CD4-positive, alpha-beta T cell treated with Interleukin-21 for 1 hour (primary cell): ENCODE data around the gene AP5Z1.
A peak's percentile ranks its signal among the peaks of the same experiment; 100 is the strongest.

ENCODE experiments used
- DNase-seq: peaks from one replicate; pipeline ENCODE4 v3.0.0-alpha.2; 2020

Gene AP5Z1

DNA sequence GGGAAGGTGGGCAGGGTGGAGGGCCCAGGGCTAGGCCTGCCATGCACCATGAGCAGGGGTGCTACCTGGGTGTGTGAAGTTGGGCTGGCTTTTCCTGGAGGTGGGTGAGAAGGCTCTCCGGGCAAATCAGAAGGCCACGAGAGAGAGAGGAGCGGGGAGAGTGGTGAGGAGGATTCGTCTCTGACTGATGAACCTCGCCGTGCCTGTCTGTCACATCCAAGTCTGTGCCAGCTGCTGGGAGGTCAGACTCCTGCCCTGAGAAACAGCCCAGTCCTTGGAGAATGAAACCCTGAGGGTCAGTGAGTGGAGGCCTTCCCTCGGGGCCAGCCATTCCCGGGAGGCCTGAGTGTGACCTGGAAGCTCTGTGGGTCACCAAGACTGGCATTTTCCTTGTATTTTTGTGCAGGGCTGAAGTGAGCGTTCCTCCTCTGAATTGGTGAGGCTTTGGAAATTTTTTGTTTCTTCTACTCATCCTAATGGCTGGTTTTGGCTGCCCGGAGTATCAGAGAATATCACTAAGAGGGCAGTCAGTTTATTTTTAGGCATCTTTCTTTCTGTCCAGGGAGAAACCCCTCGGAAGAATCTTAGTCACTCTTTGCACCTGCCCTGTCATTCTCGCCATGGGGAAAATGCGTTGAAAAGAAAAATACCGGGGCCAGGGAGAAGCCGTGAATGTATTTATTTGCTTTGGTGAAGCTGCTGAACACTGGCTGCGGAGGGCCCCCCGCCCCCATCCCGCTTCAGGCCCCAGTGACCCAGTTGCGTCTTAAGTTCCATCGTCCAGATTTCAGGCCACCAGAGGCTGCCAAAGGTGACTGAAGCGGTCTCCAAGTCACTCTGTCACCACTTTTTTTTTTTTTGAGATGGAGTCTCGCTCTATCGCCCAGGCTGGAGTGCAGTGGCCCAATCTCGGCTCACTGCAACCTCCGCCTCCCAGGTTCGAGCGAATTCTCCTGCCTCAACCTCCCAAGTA, 6.5 kb upstream of the AP5Z1 start:
- DNase-seq = no peak

DNA sequence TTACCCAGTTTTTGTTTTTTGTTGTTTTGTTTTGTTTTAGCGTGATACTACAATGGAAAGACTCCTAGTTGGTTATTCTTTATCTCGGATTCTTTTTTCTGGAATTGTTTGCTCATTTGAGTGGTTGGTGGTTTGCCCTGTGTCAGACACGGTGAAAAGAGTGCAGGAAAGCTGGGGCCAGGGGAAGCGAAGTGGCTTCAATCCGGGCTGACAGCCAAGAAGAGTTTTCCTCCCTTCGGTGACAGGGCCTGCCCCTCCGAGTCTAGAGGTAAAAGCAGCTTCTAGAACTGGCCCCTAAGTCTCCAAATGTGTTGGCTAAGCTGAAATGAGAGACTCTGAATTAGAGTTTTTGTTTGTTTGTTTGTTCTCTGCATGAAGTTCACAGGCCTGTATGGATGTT, 5.7 kb upstream of the AP5Z1 start:
- DNase-seq = no peak

DNA sequence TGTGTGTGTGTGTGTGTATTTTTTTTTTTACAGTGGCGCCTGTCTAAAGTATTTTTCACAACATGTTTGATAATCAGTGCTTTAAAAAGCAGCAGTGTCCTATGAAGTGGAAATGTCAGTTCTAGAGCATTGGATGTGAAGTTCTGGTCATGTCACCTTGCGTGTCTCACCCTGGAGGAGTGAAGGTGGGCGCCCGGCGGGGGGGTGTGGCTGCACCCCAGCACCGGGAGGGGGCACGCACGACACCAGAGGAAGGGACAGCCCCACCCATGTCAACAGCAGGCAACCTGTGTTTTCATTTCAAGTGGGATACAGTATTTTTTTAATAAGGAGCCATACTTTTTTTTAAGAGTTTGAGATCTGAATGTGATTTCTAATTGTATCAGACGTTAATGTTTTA, 4.5 kb upstream of the AP5Z1 start:
- DNase-seq = no peak

DNA sequence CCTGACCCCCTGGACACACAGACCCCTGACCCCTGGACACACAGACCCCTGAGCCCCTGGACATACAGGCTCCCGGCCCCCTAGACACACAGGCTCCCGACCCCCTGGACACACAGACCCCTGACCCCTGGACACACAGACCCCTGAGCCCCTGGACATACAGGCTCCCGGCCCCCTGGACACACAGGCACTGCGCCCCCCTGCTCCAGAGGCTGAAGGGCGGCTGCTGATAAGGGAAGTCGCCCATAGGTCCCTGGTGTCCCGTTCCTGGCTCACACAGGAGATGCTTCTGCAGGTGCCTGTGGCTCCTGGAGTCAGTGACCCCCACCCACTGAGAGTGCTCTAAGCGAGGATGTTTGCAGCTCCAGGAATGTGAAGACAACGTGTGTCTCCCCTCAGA, 3.7 kb upstream of the AP5Z1 start:
- no peak for DNase-seq

DNA sequence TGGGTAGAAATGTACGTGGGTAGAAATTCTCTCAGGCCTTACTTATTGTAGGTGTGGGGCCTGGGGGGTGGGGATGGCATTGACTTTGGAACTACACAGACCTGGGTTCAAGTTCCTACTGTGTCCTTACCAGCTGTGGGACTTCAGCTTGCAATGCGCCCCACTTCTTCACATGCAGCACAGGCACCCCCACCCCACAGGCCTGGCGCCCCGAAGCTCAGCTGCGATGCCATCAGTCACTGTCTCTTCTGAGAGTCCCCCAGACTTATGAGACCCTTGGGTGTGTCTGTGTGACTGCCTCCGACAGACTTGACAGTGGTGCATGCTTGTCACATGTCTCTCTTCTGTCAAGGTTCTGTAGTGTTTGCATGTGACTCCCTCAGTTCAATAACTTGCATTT, 3.1 kb upstream of the AP5Z1 start:
- DNase-seq = no peak

DNA sequence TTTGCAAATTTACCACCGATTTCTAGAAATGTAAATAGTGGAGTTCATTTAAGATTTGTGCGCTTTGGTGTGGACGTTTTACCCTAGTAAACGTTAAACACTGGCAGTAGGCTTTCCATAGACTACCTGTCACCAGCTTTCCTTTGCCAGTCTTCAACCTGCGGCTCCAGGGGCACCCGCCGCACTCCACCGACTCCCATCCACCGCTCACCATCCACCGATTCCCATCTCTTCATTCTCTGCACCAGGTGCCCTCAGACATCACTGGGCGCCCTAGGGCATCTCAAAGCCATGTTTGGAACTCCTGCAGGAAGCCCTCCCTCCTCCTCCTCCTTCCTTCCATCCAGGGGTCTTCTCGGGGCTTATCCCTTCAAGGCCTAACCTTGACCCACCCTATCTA, 1.4 kb upstream of the AP5Z1 start:
- DNase-seq = no peak

DNA sequence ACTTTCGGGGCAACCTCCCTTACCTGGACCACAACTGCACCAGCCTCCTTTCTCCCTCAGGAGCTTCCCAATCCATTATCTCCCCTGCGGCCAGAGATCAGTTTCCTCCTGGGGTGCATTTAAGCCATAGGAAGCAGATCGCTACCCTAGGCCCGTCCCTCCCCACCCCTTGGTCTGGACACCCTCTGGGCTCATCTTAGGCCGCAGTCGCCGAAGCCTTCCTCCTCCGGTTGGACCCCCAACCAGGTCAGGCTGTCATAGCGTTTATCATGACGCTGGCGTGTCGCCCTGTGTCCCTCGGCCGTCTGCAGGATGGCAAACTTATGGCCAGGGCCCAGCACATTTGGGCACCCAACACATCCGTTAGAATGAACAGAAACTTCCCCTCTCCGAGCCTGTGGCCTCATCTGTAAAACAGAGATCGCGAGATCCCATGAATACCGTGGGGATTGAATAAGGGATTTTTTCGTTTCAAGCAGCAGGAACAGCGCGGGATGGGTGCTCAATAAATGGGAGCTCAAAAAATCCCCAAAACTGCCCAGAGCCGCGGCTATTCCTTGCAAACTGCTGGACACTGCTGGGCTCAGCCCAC, 669 bp upstream of the AP5Z1 start:
- DNase-seq = no peak

DNA sequence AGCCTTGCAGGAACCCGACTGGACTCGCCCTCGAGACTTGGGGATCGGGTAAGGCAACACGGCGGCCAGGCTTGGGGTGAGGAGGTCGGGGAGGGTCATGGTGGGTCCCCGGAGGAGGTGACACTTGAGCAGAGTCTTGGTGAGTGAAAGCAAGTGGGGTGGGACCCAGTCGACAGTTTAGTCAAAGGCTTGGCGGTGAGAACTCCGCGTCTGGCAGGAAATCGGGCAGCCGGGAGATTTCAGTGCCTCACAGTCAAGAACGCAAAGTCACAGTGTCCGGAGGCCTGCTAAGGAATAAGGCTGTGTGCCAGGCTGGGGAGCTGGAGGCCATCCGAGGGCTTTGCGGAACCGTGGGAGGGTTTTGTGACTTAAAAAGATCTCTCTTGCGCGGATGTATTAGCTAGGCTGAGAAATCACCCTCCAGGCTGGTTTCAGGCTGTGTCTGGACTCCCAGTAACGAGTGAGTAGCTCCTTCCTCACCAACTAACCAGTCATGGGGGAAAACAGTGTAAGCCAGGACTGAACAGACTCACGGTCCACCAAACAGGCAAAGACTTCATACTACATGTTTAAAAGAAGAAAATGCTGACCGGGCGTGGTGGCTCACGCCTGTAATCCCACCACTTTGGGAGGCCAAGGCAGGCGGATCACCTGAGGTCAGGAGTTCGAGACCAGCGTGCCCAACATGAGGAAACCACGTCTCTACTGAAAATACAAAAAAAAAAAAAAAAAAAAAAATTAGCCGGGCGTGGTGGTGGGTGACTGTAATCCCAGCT, 613 bp downstream of the AP5Z1 start:
- DNase-seq = peak; percentile 55

DNA sequence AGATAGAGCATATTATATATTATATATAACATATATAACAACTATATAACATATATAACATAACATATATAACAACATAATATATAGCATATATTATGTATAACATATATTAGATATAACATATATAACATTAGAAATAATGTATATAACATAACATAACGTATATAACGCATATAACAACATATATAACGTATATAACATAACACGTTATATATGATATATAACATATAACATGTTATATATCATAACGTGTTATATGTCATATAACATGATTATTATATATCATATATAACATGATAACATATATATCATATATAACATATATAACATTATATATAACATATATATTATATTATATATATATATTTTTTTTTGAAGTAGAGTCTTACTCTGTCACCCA, 3.7 kb downstream of the AP5Z1 start:
- DNase-seq = no peak

DNA sequence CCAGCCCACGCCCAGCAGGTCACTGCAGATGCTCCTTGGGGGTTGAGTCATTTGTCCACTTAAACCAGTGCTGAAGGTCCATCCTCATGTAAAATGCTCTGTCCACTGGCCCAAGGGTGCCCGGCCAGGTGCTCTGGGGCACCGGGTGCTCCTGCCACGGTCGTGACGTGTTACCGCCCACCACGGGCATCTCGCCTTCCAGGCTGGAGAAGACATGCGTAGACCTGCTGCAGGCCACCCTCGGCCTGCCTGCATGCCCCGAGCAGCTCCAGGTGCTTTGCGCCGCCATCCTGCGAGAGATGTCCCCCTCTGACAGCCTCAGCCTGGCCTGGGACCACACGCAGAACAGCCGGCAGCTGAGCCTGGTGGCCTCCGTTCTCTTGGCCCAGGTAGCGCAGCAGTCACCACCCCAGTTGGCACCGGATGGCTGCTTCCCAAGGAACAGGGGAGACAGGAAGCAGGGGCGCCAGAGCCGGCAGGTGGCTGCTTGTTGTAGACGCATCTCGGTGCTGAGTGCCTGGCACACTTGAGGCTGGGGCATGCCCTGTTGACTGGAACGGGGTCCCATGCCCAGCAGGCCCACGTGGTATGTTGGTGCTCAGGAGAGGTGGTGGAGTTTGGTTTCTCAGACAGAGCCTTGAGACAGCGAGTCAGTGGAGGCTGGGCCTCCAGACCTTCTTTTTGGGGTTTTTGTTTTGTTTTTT, 6.1 kb downstream of the AP5Z1 start:
- no peak for DNase-seq

DNA sequence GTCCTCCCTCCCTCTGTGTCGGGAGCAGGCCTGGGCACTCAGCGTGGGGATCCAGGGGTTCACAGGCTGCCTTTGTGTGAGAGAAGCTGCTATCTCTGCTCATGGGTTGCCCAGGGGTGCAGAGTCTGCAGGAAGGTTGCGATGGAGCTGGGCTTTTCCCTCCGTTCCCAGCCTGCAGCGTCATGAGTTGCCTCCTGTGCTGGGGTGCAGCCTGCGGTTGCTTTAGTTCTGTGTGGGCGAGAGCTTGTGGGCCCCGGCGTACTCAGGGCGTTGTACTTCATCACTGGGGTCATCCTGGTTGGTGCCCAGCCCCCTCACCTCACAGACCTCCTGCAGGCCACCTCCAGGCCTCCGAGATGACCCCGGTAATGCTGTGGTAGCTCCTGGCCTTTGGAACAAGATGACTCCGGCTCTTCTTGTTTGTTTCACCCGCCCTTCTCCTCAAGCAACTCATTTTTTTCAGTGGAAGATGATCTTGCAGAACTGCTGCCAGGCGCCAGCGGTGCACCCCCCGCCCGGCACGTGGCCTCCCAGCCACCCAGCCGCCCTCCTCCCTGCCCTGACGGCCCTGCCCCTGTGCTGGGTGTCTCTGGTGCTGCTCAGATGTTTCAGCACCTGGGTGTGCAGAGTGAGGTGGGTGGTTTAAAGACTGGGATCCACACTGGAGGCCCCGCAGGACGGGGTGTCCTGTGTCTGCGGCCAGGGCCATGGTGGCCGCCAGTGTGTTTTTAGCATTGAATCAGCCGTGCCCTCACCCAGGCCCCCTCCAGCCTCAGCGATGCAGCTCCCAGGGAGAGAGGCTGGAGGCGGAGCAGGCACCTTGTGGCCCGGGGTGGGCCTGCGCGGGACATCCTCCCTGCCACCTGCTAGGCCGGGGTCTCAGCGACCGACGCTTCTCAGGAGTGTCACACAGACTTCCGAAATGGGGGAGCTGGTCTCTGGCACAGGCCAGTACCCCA, 7.2 kb downstream of the AP5Z1 start:
- no peak for DNase-seq

DNA sequence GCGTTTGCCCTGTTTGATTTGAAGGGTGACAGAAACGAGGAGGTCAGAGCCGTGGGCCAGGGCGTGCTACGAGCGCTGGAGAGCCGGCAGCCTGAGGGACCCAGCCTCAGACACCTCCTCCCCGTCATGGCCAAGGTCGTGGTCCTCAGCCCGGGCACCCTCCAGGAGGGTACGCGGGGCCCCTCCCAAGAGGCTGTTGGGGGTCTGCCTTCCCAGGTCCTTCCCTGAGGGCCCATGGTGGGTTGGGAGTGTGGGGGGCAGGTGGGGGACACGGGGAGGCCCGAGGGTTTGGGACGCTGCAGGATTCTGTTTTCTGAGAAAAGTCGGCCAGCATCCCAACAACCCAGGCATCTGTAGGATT, 7.8 kb downstream of the AP5Z1 start:
- no peak for DNase-seq

DNA sequence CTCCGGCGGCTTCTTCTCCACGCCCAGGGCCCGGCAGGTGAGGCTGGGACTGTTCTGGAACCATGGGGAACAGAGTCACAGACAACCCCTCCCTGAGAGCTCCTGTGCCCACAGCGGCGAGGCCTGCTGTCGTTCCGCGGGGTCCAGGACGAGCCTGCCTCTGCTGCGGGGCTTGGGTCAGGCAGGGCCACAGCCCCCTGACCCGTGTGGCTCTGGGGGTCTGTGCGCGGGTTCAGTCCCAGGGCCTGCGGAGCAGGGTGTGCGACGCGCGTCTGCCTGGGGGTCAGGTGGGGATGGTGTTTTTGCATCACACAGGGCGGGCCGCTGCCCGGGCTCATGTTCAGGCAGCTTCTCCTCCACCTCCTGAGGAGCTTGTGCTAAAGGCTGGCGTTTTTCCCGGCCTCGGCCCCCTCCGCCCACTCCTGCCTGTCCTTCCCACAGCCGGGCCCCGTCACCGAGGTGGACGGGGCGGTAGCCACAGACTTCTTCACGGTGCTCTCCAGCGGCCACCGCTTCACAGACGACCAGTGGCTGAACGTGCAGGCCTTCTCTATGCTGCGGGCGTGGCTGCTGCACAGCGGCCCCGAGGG, 8.4 kb downstream of the AP5Z1 start:
- DNase-seq = no peak

DNA sequence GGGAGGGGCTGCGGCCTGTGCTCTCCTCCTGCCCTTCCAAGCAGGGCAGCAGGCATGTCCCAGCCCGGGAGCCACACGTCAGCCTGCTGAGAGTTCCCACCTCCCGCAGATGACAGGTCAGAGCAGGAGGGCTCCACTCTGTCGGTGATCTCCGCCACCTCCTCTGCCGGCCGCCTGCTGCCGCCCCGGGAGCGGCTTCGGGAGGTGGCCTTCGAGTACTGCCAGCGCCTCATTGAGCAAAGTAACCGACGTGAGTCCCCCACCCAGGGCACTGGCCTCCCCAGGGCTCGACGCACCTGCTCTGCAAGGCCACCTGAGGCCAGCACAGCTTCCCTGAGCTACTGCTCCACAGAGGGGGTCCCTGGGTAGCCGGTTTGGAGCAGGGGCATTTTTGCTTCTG, 9.4 kb downstream of the AP5Z1 start:
- DNase-seq = no peak

DNA sequence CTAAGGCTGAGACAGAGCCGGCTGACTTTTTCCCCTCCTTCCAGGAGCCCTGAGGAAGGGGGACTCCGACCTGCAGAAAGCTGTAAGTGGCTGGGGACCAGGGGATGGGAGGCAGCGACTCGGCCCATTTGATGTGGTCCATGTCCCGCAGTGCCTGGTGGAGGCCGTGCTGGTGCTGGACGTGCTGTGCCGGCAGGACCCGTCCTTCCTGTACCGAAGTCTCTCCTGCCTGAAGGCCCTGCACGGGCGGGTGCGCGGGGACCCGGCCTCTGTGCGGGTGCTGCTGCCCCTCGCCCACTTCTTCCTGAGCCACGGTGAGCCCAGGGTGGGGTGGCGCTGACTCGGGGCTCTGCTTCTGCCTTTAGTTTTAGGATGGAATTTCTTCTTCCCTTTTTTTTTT, 9.9 kb downstream of the AP5Z1 start:
- no peak for DNase-seq

DNA sequence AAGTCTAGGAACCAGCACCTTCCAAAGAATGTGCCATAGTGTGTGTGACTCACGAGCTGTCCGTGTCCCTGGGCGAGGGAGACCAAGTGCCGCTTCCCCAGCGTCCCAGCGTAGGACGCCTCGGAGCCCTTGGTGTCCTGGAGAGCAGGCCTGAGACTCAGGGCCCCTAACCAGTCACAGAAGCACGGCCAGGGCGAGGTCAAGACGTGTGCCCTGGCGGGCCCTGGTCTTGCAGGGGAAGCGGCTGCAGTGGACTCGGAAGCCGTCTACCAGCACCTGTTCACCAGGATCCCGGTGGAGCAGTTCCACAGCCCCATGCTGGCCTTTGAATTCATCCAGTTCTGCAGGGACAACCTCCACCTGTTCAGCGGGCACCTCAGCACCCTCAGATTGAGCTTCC, 10.6 kb downstream of the AP5Z1 start:
- no peak for DNase-seq

DNA sequence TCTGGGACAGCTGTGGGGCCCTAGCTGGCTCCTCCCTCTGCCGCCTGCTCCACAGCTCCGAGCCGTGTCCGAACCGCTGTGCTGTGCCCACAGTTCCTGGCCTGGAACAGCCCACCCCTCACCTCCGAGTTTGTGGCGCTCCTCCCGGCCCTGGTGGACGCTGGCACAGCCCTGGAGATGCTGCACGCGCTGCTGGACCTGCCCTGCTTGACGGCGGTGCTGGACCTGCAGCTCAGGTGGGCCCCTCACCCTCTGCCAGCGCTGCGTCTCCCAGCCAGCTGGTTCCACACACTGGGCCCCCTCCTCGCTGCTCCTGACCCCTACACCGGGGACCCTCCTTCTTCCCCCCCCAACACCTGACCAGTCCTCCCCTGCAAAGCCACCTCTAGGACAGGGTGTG, 12.1 kb downstream of the AP5Z1 start:
- no peak for DNase-seq

DNA sequence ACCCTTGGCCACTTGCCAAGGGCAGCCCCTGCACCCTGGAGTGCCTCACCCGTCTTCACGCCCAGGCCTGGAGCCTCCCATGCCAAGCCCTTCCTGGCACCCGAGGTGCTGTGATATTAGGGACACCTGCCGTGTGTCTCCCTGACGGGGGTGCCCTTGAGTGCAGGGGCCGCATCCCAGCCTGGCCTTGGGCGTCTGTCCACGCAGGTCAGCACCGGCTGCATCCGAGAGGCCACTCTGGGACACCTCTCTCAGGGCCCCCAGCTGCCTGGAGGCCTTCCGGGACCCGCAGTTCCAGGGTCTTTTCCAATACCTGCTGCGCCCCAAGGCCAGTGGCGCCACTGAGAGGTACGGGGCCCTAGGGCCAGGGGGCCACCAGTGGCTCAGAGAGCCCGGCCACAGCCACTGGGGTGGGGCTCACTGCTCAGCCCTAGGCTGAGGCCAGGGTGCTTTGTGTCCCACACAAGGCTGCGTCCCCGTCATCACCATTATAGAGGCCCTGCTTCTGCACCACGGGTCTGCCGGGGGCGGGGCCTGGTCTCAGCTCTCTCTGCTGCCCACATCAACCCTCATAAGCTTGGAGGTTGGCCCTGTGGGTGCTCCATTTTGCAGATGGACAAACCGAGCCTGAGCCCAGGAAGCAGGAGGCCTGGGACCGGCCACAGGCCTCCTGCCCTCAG, 12.7 kb downstream of the AP5Z1 start:
- no peak for DNase-seq

DNA sequence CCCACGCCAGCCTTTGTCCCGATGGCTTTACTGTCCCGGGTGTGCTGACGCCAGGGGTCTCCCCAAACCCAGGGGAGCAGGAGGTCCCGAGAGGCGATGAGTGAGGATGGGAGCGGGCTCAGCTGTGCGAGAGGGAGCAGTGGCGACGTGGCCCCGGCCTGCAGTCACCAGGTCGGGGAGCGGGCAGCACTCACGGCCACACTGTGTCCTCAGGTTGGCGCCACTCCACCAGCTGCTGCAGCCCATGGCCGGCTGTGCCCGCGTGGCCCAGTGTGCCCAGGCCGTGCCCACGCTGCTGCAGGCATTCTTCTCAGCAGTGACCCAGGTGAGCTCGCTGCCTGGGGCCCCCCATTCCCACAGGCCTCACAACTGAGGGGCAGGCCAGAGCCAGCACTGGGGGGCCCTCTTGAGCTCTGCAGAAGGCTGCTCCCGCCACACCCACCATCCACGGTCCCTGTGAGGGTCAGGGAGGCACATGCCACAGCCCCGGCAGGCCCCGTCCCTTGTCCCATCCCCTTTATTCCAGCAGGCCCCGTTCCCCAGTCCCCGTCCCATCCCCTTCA, 13.3 kb downstream of the AP5Z1 start:
- DNase-seq = no peak

DNA sequence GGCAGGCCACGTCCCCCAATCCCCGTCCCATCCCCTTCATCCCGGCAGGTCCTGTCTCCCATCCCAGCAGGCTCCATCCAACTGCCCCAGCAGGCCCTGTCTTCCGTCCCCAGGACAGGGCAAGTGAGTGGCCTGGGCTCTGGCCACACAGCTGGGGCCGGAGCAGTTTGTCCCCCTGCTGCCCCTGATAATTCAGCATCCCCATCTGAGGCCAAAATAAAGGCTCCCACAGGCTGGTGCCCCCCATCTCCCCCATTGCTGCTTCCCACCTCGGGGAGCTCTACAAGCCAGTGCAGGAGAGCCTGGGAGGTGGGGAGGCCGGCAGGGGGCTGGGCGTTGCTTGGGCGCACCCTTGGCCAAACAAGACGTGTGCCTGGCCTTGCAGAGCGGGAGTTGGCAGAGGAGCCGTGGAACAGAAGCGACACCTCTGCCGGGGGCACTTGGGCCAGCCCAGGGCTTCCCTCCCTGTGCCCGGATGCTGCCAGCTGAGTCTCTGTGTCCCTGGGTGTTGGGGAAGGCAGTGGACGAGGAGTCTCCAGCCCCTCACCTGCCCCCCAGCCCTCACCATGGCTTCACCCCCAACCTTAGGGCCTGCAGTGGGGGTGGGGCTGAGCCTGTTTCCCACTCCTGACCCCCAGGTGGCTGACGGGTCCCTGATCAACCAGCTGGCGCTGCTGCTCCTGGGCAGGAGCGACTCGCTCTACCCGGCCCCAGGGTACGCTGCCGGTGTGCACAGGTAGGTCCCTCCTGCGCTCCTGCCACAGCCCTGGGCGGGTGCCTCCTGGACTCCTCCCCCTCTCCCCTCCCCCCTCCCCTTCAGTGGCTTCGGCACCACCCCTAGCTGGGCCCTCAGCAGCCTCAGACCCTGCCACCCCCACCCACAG, 14.0 kb downstream of the AP5Z1 start:
- no peak for DNase-seq
